HEK293 (cell line): ENCODE measurements around the gene CADM1.

Experiments
- BCL11A ChIP-seq: fragments of 450-650 bp; formaldehyde crosslinking; IDR thresholded peaks from 2 replicates; pipeline ENCODE4 v1.5.1; 2016; ENCODE audit warnings: low read depth, missing biosample characterization, missing genetic modification characterization
- KLF16 ChIP-seq: fragments of 450-650 bp; formaldehyde crosslinking; IDR thresholded peaks from 2 replicates; pipeline ENCODE4 v1.5.1; 2017; ENCODE audit warnings: missing biosample characterization, missing genetic modification characterization
- ZBTB1 ChIP-seq: fragments of 450-650 bp; formaldehyde crosslinking; IDR thresholded peaks from 2 replicates; pipeline ENCODE4 v1.5.1; 2016; ENCODE audit warnings: missing biosample characterization, missing genetic modification characterization
- ZNF596 ChIP-seq: fragments of 450-650 bp; IDR thresholded peaks from 2 replicates; pipeline ENCODE4 v1.5.0; 2018; ENCODE audit warnings: missing biosample characterization, mild to moderate bottlenecking, missing genetic modification characterization, moderate library complexity
- TF ChIP-seq, protein P1 (sequence below): fragments of 450-650 bp; formaldehyde crosslinking; IDR thresholded peaks from 2 replicates; pipeline ENCODE4 v1.5.1; 2016; ENCODE audit warnings: missing biosample characterization, missing genetic modification characterization
- TF ChIP-seq, protein P2 (sequence below): fragments of 450-650 bp; formaldehyde crosslinking; IDR thresholded peaks from 2 replicates; pipeline ENCODE4 v1.5.1; 2016; ENCODE audit warnings: missing biosample characterization, missing genetic modification characterization

DNA sequence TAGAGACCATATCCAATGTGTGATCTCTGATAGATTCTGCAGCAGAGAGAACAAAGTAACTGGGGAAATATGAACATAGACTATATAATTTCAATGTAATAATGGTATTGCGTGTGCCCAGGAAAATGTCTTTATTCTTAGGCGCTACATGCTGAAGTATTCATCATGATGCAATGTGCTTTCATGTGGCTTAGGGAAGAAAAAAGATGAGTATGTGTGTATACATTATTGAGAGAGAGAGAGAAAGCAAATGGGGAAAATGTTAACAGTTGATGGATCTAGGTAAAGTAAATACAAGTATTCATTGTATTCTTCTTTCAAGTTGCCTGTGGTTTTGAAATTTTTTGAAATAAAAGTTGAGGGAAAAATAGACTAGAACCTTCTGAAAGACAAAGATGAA, 10.3 kb downstream of the CADM1 start:
- TF ChIP-seq ZBTB1 (no peak), KLF16 (tag by site-specific recombination) (no peak), BCL11A (tag by site-specific recombination) (no peak), ZNF596 (no peak)
- TF ChIP-seq, protein P1, sequence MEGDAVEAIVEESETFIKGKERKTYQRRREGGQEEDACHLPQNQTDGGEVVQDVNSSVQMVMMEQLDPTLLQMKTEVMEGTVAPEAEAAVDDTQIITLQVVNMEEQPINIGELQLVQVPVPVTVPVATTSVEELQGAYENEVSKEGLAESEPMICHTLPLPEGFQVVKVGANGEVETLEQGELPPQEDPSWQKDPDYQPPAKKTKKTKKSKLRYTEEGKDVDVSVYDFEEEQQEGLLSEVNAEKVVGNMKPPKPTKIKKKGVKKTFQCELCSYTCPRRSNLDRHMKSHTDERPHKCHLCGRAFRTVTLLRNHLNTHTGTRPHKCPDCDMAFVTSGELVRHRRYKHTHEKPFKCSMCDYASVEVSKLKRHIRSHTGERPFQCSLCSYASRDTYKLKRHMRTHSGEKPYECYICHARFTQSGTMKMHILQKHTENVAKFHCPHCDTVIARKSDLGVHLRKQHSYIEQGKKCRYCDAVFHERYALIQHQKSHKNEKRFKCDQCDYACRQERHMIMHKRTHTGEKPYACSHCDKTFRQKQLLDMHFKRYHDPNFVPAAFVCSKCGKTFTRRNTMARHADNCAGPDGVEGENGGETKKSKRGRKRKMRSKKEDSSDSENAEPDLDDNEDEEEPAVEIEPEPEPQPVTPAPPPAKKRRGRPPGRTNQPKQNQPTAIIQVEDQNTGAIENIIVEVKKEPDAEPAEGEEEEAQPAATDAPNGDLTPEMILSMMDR (tag by site-specific recombination): no peak
- TF ChIP-seq, protein P2, sequence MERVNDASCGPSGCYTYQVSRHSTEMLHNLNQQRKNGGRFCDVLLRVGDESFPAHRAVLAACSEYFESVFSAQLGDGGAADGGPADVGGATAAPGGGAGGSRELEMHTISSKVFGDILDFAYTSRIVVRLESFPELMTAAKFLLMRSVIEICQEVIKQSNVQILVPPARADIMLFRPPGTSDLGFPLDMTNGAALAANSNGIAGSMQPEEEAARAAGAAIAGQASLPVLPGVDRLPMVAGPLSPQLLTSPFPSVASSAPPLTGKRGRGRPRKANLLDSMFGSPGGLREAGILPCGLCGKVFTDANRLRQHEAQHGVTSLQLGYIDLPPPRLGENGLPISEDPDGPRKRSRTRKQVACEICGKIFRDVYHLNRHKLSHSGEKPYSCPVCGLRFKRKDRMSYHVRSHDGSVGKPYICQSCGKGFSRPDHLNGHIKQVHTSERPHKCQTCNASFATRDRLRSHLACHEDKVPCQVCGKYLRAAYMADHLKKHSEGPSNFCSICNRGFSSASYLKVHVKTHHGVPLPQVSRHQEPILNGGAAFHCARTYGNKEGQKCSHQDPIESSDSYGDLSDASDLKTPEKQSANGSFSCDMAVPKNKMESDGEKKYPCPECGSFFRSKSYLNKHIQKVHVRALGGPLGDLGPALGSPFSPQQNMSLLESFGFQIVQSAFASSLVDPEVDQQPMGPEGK (tag by site-specific recombination): no peak
